GM20000 (cell line): Measurements from ENCODE around the gene KDM1B.

Experiments used
- DNase-seq: peaks from one replicate; pipeline ENCODE4 v3.0.0; 2012; ENCODE audit warnings: low spot score
- CTCF ChIP-seq: IDR thresholded peaks from 2 replicates; pipeline ENCODE4 v1.5.1; 2012; ENCODE audit warnings: mild to moderate bottlenecking, control low read depth; ENCODE audit errors: extremely low read depth, missing control alignments

Gene KDM1B

DNA sequence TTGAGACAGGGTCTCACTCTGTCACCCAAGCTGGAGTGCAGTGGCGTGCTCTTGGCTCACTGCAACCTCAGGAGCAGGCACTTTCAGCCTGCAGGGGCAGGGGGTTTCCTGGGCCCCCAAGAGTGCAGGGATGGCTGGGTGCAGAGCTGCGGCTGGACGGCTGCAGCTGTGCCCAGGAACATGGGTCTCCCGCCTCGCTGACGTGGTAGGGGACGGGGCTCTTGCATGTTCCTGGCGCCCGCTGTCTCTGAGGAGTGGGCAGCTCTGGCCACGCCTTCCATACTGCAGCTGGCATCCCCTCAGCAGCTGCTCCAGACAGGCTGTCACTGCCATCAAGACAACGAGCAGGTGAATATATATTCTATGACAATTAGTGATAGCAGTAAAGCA is 111.3 kb downstream of the KDM1B start:
- DNase-seq, result no peak
- TF ChIP-seq CTCF, result no peak

GRCh38 chr6:18268066-18268465 is 112.8 kb downstream of the KDM1B start:
- TF ChIP-seq CTCF, result no peak
- no peak for DNase-seq

GRCh38 chr6:18269253-18269652 is 114.0 kb downstream of the KDM1B start:
- DNase-seq, result peak; percentile 57
- no peak for TF ChIP-seq CTCF

DNA sequence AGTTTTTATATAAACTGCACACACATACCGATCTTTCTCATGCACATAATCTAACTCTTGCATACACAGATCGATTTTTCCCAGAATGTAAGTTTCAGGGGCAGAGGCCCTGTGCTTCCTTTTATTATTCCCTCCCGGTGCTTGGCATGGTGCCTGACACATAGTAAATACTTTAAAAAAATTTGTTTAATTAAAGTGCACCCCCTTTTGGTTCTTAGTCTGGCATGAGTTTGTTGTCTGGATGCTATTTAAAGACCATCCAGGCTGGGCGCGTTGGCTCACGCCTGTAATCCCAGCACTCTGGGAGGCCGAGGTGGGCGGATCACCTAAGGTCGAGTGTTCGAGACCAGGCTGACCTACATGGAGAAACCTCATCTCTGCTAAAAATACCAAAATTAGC is 114.5 kb downstream of the KDM1B start:
- DNase-seq, result no peak
- TF ChIP-seq CTCF, result no peak

DNA sequence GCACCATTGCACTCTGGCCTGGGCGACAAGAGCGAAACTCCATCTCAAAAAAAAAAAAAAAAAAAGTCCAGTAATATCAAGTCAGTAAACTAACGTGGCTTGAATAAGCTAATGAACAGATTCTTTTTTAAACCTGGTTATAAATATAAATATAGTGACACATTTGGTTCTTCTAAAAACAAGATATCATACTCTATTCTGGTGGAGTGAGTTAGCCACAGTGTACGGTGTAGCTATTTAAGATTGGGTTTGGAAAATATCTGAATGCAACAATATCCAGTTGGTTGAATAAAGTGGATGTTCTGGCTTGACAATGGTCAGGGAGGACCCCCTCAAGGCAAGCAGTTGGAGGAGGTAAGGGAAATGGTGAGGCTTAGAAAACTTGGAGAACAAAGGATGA is 115.0 kb downstream of the KDM1B start:
- no peak for DNase-seq
- TF ChIP-seq CTCF, result no peak
